RWPE2 (cell line): ENCODE measurements around the gene PPL.
"Not testable (repeated sequence)": the region's sequence is repeated elsewhere in the genome, so short reads cannot be mapped to it uniquely, and the experiment has no call there.

ENCODE experiments used
- ATAC-seq: fragments of 200-7000 bp; cut with Tn5 transposase; 3 replicates; pipeline ENCODE4 v1.9.1; 2021; ENCODE audit warnings: low read depth
- DNase-seq: peaks from one replicate; pipeline ENCODE4 v3.0.0-alpha.2; 2020; ENCODE audit warnings: low spot score
- H3K27ac ChIP-seq: fragments of 450-650 bp; 2 replicates; pipeline ENCODE4 v1.5.1; 2017; ENCODE audit warnings: mild to moderate bottlenecking; ENCODE audit not compliant: poor library complexity, severe bottlenecking
- H3K27me3 ChIP-seq: fragments of 250-450 bp; sonication (Bioruptor Pico); 2 replicates; pipeline ENCODE4 v1.5.1; 2021; ENCODE audit warnings: mild to moderate bottlenecking, moderate library complexity; ENCODE audit not compliant: insufficient read depth, poor library complexity, severe bottlenecking
- H3K36me3 ChIP-seq: fragments of 250-450 bp; sonication (Bioruptor Pico); 2 replicates; pipeline ENCODE4 v1.5.1; 2020; ENCODE audit warnings: low read depth, mild to moderate bottlenecking, moderate library complexity
- H3K4me1 ChIP-seq: fragments of 250-450 bp; sonication (Bioruptor Pico); 2 replicates; pipeline ENCODE4 v1.5.1; 2021; ENCODE audit warnings: mild to moderate bottlenecking, moderate library complexity; ENCODE audit not compliant: insufficient read depth, poor library complexity, severe bottlenecking
- H3K4me3 ChIP-seq: fragments of 250-450 bp; sonication (Bioruptor Pico); 2 replicates; pipeline ENCODE4 v1.5.1; 2021; ENCODE audit warnings: mild to moderate bottlenecking, moderate library complexity; ENCODE audit not compliant: severe bottlenecking
- H3K9me3 ChIP-seq: fragments of 250-450 bp; sonication (Bioruptor Pico); 2 replicates; pipeline ENCODE4 v1.5.1; 2021; ENCODE audit warnings: mild to moderate bottlenecking, moderate library complexity; ENCODE audit not compliant: severe bottlenecking
- TF ChIP-seq, protein P1 (sequence below): fragments of 450-650 bp; IDR thresholded peaks from one replicate; pipeline ENCODE4 v1.5.1; 2017; ENCODE audit warnings: mild to moderate bottlenecking, moderate library complexity; ENCODE audit not compliant: poor library complexity, severe bottlenecking

PPL gene

DNA sequence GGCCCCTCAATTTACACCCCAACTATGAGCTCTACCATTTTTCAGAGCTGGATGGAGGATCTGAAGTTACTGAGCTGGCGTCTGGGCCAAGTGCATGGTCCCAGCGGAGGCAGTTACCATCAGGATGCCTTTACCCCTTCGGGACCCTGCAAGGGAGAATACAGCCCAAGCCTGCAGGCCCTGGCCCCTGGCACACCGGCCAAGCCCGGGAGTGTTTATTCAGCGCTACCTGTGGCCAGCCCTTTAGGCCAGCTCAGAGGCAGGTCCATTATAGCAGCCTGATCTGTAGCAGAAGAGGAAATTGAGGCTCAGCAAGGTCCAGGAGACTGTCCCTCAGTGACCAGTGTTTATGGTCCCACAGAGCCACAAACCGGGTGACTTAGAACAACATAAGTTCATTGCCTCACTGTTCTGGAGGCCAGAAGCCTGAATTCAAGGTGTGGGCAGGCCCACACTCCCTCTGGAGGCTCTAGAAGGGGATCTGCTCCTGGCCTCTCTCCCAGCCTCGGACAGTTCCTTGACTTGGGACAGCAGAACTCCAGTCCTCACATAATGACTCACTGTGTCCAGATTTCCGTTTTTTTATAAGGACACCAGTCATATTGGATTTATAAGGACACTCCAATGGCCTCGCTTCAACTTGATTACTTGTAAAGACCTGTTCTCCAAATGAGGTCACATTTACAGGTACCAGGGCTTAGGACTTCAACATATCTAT, 29.9 kb upstream of the PPL start:
- TF ChIP-seq, protein P1, sequence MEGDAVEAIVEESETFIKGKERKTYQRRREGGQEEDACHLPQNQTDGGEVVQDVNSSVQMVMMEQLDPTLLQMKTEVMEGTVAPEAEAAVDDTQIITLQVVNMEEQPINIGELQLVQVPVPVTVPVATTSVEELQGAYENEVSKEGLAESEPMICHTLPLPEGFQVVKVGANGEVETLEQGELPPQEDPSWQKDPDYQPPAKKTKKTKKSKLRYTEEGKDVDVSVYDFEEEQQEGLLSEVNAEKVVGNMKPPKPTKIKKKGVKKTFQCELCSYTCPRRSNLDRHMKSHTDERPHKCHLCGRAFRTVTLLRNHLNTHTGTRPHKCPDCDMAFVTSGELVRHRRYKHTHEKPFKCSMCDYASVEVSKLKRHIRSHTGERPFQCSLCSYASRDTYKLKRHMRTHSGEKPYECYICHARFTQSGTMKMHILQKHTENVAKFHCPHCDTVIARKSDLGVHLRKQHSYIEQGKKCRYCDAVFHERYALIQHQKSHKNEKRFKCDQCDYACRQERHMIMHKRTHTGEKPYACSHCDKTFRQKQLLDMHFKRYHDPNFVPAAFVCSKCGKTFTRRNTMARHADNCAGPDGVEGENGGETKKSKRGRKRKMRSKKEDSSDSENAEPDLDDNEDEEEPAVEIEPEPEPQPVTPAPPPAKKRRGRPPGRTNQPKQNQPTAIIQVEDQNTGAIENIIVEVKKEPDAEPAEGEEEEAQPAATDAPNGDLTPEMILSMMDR, result no peak

DNA sequence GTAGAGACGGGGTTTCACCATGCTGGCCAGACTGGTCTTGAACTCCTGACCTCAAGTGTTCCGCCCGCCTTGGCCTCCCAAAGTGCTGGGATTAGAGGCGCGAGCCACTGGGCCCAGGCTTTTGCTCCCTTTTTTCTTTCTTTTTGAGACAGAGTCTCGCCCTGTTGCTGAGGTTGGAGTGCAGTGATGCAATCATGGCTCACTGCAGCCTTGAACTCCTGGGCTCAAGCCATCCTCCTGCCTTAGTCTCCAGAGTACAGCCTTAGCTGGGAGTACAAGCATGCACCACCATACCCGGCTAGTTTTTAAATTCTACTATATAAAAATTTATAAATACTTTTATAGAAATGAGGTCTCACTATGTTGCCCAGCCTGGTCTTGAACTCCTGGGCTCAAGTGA, 26.6 kb upstream of the PPL start:
- not testable (repeated sequence) for H3K27ac ChIP-seq, H3K27me3 ChIP-seq, H3K9me3 ChIP-seq, H3K4me3 ChIP-seq, H3K36me3 ChIP-seq, DNase-seq, ATAC-seq, H3K4me1 ChIP-seq

More for the DNA sequence above, 29.9 kb upstream of the PPL start:
- Histone ChIP-seq H3K4me1 (no peaks in the 10 kb centered on the region), H3K27ac (no peak overlapping the region), H3K27me3 (no peaks in the 10 kb centered on the region), H3K9me3 (no peaks in the 10 kb centered on the region), H3K36me3 (no peaks in the 10 kb centered on the region), H3K4me3 (no peak overlapping the region)
- ATAC-seq (no peak; the same call in 2 of the 3 replicates), DNase-seq (no peak)

DNA sequence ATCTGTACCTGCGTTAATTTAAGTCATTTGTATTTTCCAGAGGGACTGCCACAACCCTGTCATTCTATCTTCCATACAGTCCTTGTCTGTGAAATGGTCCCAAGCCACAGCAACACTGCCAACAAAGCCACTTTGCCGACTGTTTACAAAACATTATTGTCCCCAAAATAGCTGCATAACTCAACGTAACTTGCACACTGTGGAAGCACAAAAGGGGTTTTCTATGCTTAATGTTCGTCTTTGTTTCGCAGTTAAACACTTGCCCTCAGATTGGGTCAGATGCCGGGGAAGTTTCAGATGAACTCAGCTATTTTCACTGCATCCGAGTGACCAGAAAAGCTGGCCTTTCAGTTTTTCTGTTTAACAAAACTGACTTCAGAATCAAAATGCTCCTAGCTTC, 25.8 kb upstream of the PPL start:
- ATAC-seq, result no peak
- DNase-seq, result no peak
- Histone ChIP-seq H3K27me3 (no peaks in the 10 kb centered on the region), H3K9me3 (no peaks in the 10 kb centered on the region), H3K4me3 (no peak overlapping the region), H3K36me3 (no peaks in the 10 kb centered on the region), H3K27ac (no peak overlapping the region), H3K4me1 (no peaks in the 10 kb centered on the region)
- TF ChIP-seq, protein P1, result no peak

DNA sequence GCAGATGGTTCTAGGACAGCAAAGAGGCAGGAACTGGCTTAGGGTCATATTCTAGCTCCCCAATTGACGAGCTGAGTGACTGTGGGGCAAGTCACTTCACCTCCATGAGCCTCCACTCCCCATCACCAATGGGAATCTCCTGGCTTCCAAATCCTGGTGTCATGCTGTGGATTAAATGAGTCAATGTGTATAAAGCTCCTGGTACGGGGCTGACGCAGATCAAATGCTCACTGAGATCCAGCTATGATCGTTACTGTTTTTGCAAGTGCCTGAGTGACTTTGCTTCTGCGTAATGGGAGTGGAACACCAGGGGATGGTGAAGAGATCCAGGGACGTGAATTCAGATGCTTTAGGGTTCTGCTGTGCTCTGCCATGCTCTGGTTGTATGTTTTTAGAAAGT, 23.6 kb upstream of the PPL start:
- Histone ChIP-seq H3K4me1 (peaks cover 5% of the 10 kb centered on the region), H3K27ac (no peak overlapping the region), H3K27me3 (no peaks in the 10 kb centered on the region), H3K9me3 (no peaks in the 10 kb centered on the region), H3K36me3 (no peaks in the 10 kb centered on the region), H3K4me3 (no peak overlapping the region)
- DNase-seq, result no peak
- TF ChIP-seq, protein P1, result no peak
- ATAC-seq, result no peak

DNA sequence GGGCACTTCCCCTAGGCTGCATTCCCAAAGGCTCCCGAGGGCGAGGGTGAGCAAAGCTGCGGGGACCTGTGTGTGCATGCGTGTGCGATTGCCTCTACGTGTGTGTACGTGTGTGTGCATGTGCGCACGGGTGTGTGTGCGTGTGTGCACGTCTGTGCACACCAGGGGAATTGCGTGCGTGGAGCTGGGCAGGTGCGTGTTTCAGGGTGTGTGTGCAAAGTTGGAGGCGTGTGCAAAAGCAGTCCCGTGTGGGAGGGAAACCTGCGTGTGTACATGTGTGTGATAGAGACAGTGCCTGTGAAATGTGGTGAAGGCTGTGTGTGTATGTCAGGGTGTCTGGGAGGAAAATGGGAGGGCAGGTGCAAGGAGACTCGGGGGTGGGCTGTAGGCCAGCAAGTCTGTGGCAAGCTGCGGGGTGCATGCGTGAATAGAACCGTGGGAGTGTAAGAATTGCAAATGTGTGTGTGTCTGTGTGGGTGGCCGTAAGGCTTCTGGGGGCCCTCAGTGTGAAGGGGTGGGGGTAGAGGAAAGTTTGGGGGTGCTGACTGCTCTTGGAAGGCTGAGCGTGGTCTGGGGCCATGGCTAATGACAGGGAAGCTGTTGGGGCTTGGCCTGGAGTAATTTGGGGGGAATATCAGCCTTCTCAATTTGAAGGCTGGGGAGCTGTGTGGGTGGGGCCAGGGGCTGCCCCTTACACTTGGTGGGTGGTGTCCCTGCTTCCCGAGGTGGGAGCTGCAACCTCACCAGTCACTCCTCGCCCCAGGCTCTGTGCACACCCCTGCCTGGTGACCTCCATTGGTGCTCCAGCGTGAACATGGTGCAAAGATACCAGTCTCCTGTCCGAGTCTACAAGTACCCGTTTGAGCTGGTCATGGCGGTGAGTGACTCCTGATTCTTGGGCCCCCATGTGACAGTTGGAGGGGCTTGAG, 21.8 kb upstream of the PPL start:
- H3K9me3 ChIP-seq, result no peaks in the 10 kb centered on the region
- H3K4me1 ChIP-seq, result peaks cover 5% of the 10 kb centered on the region
- TF ChIP-seq, protein P1, result no peak
- no peaks in the 10 kb centered on the region for H3K36me3 ChIP-seq
- no peak overlapping the region for H3K27ac ChIP-seq
- ATAC-seq (no peak), DNase-seq (no peak)
- peak overlapping the region; percentile 19 for H3K4me3 ChIP-seq
- no peaks in the 10 kb centered on the region for H3K27me3 ChIP-seq
